GM18511 (cell line): Measurements from ENCODE around the gene NDUFS5.
"Not testable (repeated sequence)": the region's sequence is repeated elsewhere in the genome, so short reads cannot be mapped to it uniquely, and the experiment has no call there.

Experiments used
- ATAC-seq: cut with Tn5 transposase; IDR thresholded peaks from one replicate; pipeline ENCODE4 v1.9.1; 2021; ENCODE audit warnings: mild to moderate bottlenecking, moderate library complexity; ENCODE audit not compliant: unreplicated experiment

Gene NDUFS5

GRCh38 chr1:39061951-39062350 is 35.8 kb downstream of the NDUFS5 start:
- ATAC-seq: no peak

- ATAC-seq: no peak
Observed at GRCh38 chr1:39063191-39063590, 37.0 kb downstream of the NDUFS5 start.

- ATAC-seq: no peak
Observed at GRCh38 chr1:39063775-39064174, 37.6 kb downstream of the NDUFS5 start.

- no peak for ATAC-seq
Observed at GRCh38 chr1:39065542-39065941, 39.4 kb downstream of the NDUFS5 start.

GRCh38 chr1:39068227-39068626 is 42.1 kb downstream of the NDUFS5 start:
- not testable (repeated sequence) for ATAC-seq

GRCh38 chr1:39071557-39071956 is 45.4 kb downstream of the NDUFS5 start:
- ATAC-seq: not testable (repeated sequence)

- ATAC-seq: no peak
Observed at GRCh38 chr1:39076127-39076798, 50.1 kb downstream of the NDUFS5 start.

GRCh38 chr1:39076799-39077148 is 50.6 kb downstream of the NDUFS5 start:
- ATAC-seq: no peak

GRCh38 chr1:39080269-39080826 is 54.2 kb downstream of the NDUFS5 start:
- no peak for ATAC-seq

- no peak for ATAC-seq
Observed at GRCh38 chr1:39080831-39081270, 54.7 kb downstream of the NDUFS5 start.

GRCh38 chr1:39081271-39082009 is 55.3 kb downstream of the NDUFS5 start:
- ATAC-seq: no peak

GRCh38 chr1:39082010-39082799 is 56.1 kb downstream of the NDUFS5 start:
- no peak for ATAC-seq

GRCh38 chr1:39082811-39083576 is 56.8 kb downstream of the NDUFS5 start:
- ATAC-seq: no peak

GRCh38 chr1:39084191-39084590 is 58.0 kb downstream of the NDUFS5 start:
- ATAC-seq: no peak
